Activated CD8-positive, alpha-beta memory T cell treated with anti-CD3 and anti-CD28 coated beads for 48 hours (primary cell): ENCODE results near the gene LGMN.

Source experiments
- DNase-seq, 3 experiments: peaks; one replicate each; pipeline ENCODE4 v3.0.0-alpha.2; 2020; ENCODE audit warnings: low read depth in 2 of 3, low spot score in 2 of 3

Gene LGMN

GRCh38 chr14:92728759-92729364 lies 19.6 kb downstream of the LGMN start:
- DNase-seq: peak in 1 of 3 experiments; percentile 28

- no peak for DNase-seq
Measured at GRCh38 chr14:92726933-92727262, 21.5 kb downstream of the LGMN start.

GRCh38 chr14:92726135-92726932 lies 22.1 kb downstream of the LGMN start:
- DNase-seq: no peak

GRCh38 chr14:92724516-92725340 lies 23.7 kb downstream of the LGMN start:
- DNase-seq: no peak

GRCh38 chr14:92719890-92720323 lies 28.5 kb downstream of the LGMN start:
- DNase-seq: no peak

GRCh38 chr14:92719421-92719820 lies 29.0 kb downstream of the LGMN start:
- DNase-seq: no peak

- no peak for DNase-seq
Measured at GRCh38 chr14:92718664-92719063, 29.8 kb downstream of the LGMN start.

- no peak for DNase-seq
Measured at GRCh38 chr14:92717571-92718042, 30.8 kb downstream of the LGMN start.

GRCh38 chr14:92716131-92716530 lies 32.3 kb downstream of the LGMN start:
- no peak for DNase-seq

GRCh38 chr14:92714739-92715307 lies 33.6 kb downstream of the LGMN start:
- DNase-seq: peak; percentile 52 to 86 (median 83)

GRCh38 chr14:92712654-92713051 lies 35.8 kb downstream of the LGMN start:
- no peak for DNase-seq

- no peak for DNase-seq
Measured at GRCh38 chr14:92711976-92712653, 36.3 kb downstream of the LGMN start.

- DNase-seq: no peak
Measured at GRCh38 chr14:92710001-92710341, 38.5 kb downstream of the LGMN start.

GRCh38 chr14:92709340-92710000 lies 39.0 kb downstream of the LGMN start:
- DNase-seq: no peak

- DNase-seq: no peak
Measured at GRCh38 chr14:92706386-92706785, 42.0 kb downstream of the LGMN start.

GRCh38 chr14:92704821-92705220 lies 43.6 kb downstream of the LGMN start:
- DNase-seq: no peak

- DNase-seq: no peak
Measured at GRCh38 chr14:92704036-92704804, 44.2 kb downstream of the LGMN start.

GRCh38 chr14:92703516-92703915 lies 44.9 kb downstream of the LGMN start:
- no peak for DNase-seq

- no peak for DNase-seq
Measured at GRCh38 chr14:92702441-92702918, 45.9 kb downstream of the LGMN start.

GRCh38 chr14:92701826-92702225 lies 46.6 kb downstream of the LGMN start:
- no peak for DNase-seq
